Middle frontal gyrus (tissue), 1 donor: ENCODE results near the gene RFX8.
"Not testable (repeated sequence)": the region's sequence is repeated elsewhere in the genome, so short reads cannot be mapped to it uniquely, and the experiment has no call there.

Source experiments
- DNase-seq: peaks from one replicate; pipeline ENCODE4 v3.0.0-alpha.2; 2015; ENCODE audit warnings: low spot score; ENCODE audit errors: extremely low spot score

RFX8 gene

DNA sequence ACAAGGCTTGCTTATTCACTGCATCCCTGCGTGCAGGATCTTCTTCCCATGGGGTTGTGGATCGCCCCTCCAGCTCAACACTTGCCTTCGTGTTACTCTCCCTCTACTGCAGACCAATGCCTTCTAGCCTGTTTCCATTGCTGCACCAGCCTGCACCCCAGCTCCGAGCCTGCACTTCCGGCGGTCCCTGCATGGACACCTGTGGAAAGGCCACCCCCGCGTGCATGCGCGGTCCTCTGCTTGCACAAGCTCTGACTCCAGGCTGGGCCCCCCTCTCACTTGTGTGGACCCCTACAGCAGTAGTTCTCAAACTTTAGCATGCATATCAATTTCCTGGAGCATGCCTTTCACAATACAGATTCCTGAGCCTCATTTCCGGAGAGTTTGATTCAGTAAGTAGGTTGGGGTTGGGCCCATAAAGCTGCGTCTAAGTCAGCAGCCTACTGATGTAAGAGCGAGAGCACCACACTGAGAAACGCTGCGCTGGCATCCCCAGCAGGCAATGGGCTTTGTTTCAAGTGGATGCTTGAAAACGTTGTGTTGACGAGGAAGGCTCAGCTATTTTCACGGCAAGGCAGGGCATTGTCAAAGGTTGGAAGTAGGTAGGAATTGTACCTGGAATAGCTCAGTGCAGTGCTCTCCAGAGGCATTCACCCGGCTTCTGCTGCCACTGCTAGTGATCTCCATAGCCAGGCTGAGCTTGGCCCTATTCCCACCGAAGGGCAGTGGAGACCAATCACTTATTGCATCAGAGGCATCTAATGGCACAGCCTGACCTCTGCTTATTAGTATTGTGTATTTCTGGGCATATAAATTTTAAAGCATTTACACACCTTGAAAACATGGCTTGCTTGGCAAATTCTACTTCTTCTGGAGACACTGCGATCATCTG, 120.2 kb downstream of the RFX8 start:
- DNase-seq: no peak

DNA sequence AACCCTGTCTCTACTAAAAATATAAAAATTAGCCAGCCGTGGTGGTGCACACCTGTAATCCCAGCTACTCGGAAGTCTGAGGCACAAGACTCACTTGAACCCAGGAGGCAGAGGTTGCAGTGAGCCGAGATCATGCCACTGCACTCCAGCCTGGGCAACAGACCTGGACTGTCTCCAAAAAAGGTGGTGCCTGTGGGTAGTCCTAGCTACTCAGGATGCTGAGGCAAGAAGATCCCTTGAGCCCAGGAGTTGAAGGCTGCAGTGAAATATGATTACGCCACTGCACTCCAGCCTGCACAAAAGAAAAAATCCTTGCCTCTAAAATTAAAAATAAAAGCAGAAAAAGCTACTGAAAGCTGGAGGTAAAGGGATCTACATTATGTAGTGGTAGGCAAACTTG, 122.3 kb downstream of the RFX8 start:
- DNase-seq: not testable (repeated sequence)

DNA sequence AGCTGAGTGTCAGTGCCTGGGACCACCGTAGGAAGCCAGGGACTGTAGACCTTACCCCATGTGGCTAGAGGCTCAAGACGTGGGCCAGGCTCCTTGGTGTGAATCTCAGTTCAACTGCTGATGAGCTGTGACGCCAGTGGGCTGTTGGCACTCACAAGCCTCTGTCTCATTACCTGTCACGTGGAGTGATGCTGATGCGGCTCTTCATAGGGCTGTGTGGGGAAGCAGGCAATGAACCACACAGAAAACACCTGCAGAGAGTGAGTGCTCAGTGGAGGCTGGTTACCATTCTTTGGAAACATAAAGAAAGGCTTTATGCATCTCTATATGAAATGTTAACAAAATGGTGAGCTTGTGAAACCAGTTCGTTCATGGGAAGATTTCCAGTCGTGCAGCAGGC, 123.7 kb downstream of the RFX8 start:
- no peak for DNase-seq

DNA sequence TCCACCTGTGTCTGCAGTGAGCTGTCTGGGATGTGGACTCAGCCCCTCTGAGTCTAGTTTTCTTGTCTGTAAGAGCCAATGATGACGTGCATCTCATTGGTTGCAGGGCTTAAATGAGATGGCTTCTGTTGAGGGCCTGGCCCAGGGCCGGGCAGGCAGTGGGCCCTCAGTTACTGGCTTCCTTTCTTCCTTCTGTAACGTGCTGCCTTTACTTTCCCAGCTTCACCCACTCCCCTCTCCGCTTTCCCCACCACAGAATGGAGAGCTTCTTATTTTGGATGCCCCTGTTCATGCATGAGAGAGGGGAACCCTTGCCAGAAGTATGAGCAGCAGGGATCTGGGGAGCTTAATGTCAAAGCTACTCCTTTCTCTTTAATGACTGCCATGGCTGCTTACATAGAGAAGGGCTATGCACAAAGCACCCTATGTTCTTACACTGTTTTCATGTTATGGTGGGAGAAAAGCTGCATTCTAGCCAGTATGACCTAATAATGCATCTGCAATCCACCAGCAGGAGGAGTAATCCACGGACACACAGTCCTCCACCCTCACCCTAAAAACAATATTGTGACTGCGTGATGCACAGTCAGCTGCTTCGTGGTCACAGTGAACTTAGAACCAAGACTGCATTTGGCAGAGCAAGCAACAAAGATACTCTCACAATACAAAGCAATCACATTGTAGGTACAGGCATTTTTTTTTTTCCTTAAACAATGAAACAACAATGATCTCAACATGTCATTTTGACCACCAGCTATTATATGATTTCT, 124.8 kb downstream of the RFX8 start:
- DNase-seq: no peak

DNA sequence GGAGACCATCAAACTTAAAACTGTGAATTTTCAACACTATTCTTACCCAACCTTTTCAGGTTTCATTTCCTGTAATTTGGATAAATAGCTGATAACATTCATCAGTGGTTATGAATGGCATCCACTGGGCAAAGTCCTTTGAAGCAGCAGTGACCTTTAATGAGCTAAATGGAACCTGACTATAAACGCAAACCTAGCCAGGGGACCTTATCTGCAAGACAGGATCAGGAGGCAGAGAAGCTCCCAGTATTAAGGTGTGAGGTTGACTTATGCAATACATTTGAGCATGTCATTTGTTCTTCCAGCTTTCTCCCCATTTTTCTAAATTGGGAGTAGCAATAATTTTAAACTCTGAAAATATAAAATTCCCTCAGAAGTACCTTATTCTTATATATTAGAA, 126.0 kb downstream of the RFX8 start:
- no peak for DNase-seq
